ENCODE measurements around the gene EMP2.
"Not testable (repeated sequence)": the region's sequence is repeated elsewhere in the genome, so short reads cannot be mapped to it uniquely, and the experiment has no call there.

The EMP2 gene

GRCh38 chr16:10579965-10580882 lies at the start of gene EMP2:
TSS of gene EMP2 (minus strand) at chr16:10580598. CDS start at chr16:10547617, 32,981 bp downstream.
- peak within 1 kb of the TSS; percentile 79 to 84 for H3K4me3 Mint-ChIP-seq
- DNase-seq = no peak
- no peaks in the 10 kb centered on the region for H3K9me3 Mint-ChIP-seq
- H3K27me3 Mint-ChIP-seq = peaks cover 55 to 61% of the 10 kb centered on the region in 2 donors
- ATAC-seq (replicated peaks) = peak; percentile 84 to 85
- H3K36me3 Mint-ChIP-seq = peaks cover 0 to 2% of the 10 kb centered on the region in 2 donors
- H3K27ac Mint-ChIP-seq = no peak within 1 kb of the TSS
- H3K4me1 Mint-ChIP-seq = peaks cover 9% of the 10 kb centered on the region in 2 donors

- Mint-ChIP-seq H3K4me3 (no peak overlapping the region), H3K9me3 (peaks cover 3% of the 10 kb centered on the region in 2 donors), H3K27ac (no peak overlapping the region), H3K4me1 (peaks cover 6 to 12% of the 10 kb centered on the region in 2 donors), H3K27me3 (peaks cover 22 to 28% of the 10 kb centered on the region in 2 donors), H3K36me3 (peaks cover 1 to 6% of the 10 kb centered on the region in 2 donors)
- ATAC-seq (replicated peaks) (peak; percentile 36 to 46), DNase-seq (no peak)
Observed at GRCh38 chr16:10629592-10629963, 49.2 kb upstream of the EMP2 start.

- Mint-ChIP-seq H3K4me1 (peaks cover 7 to 18% of the 10 kb centered on the region in 2 donors), H3K9me3 (no peaks in the 10 kb centered on the region), H3K36me3 (peaks cover 0 to 4% of the 10 kb centered on the region in 2 donors), H3K27me3 (peaks cover 10 to 11% of the 10 kb centered on the region in 2 donors), H3K27ac (no peak overlapping the region), H3K4me3 (no peak overlapping the region)
- no peak for DNase-seq
- ATAC-seq (replicated peaks) = peak; percentile 33 to 38
Observed at GRCh38 chr16:10625595-10626357, 45.4 kb upstream of the EMP2 start.

- Mint-ChIP-seq H3K4me1 (peaks cover 9 to 24% of the 10 kb centered on the region in 2 donors), H3K27me3 (peaks cover 19 to 20% of the 10 kb centered on the region in 2 donors), H3K27ac (no peak overlapping the region), H3K36me3 (peaks cover 0 to 4% of the 10 kb centered on the region in 2 donors), H3K4me3 (no peak overlapping the region), H3K9me3 (no peaks in the 10 kb centered on the region)
- ATAC-seq (replicated peaks) (no peak), DNase-seq (no peak)
Observed at GRCh38 chr16:10624527-10624926, 44.1 kb upstream of the EMP2 start.

- Mint-ChIP-seq H3K36me3 (peaks cover 0 to 4% of the 10 kb centered on the region in 2 donors), H3K27me3 (peaks cover 28 to 30% of the 10 kb centered on the region in 2 donors), H3K4me3 (no peak overlapping the region), H3K27ac (no peak overlapping the region), H3K4me1 (peaks cover 16 to 31% of the 10 kb centered on the region in 2 donors), H3K9me3 (no peaks in the 10 kb centered on the region)
- ATAC-seq (replicated peaks) (no peak), DNase-seq (no peak)
Observed at GRCh38 chr16:10623059-10623458, 42.7 kb upstream of the EMP2 start.

GRCh38 chr16:10622036-10622921 lies 41.9 kb upstream of the EMP2 start:
- no peaks in the 10 kb centered on the region for H3K9me3 Mint-ChIP-seq
- H3K4me3 Mint-ChIP-seq = no peak overlapping the region
- DNase-seq (no peak), ATAC-seq (replicated peaks) (no peak)
- peaks cover 31 to 35% of the 10 kb centered on the region in 2 donors for H3K27me3 Mint-ChIP-seq
- no peak overlapping the region for H3K27ac Mint-ChIP-seq
- peaks cover 16 to 31% of the 10 kb centered on the region in 2 donors for H3K4me1 Mint-ChIP-seq
- peaks cover 0 to 4% of the 10 kb centered on the region in 2 donors for H3K36me3 Mint-ChIP-seq

- not testable (repeated sequence) for H3K27ac Mint-ChIP-seq; H3K36me3 Mint-ChIP-seq; H3K9me3 Mint-ChIP-seq; H3K4me3 Mint-ChIP-seq; ATAC-seq (replicated peaks); DNase-seq
- H3K27me3 Mint-ChIP-seq = peaks cover 27 to 37% of the 10 kb centered on the region in 2 donors
- peaks cover 16 to 29% of the 10 kb centered on the region in 2 donors for H3K4me1 Mint-ChIP-seq
Observed at GRCh38 chr16:10621216-10621949, 41.0 kb upstream of the EMP2 start.

GRCh38 chr16:10620120-10620519 lies 39.7 kb upstream of the EMP2 start:
- H3K36me3 Mint-ChIP-seq = peaks cover 0 to 4% of the 10 kb centered on the region in 2 donors
- peaks cover 27 to 37% of the 10 kb centered on the region in 2 donors for H3K27me3 Mint-ChIP-seq
- H3K27ac Mint-ChIP-seq = no peak overlapping the region

GRCh38 chr16:10619271-10619849 lies 39.0 kb upstream of the EMP2 start:
- Mint-ChIP-seq H3K9me3 (no peaks in the 10 kb centered on the region), H3K27me3 (peaks cover 22 to 31% of the 10 kb centered on the region in 2 donors), H3K4me3 (peak overlapping the region; percentile 67 to 71), H3K36me3 (no peaks in the 10 kb centered on the region), H3K4me1 (peaks cover 12 to 26% of the 10 kb centered on the region in 2 donors), H3K27ac (peak overlapping the region; percentile 56)
- DNase-seq (peak; percentile 24), ATAC-seq (replicated peaks) (peak; percentile 91 to 92)

More at GRCh38 chr16:10620120-10620519, 39.7 kb upstream of the EMP2 start:
- ATAC-seq (replicated peaks) (no peak), DNase-seq (no peak)
- Mint-ChIP-seq H3K4me1 (peaks cover 12 to 18% of the 10 kb centered on the region in 2 donors), H3K4me3 (peak overlapping the region; percentile 67 to 71), H3K9me3 (no peaks in the 10 kb centered on the region)

- peaks cover 22 to 31% of the 10 kb centered on the region in 2 donors for H3K27me3 Mint-ChIP-seq
- H3K27ac Mint-ChIP-seq = no peak overlapping the region
- H3K4me3 Mint-ChIP-seq = no peak overlapping the region
- no peaks in the 10 kb centered on the region for H3K9me3 Mint-ChIP-seq
- no peak for DNase-seq
- peaks cover 17 to 28% of the 10 kb centered on the region in 2 donors for H3K4me1 Mint-ChIP-seq
- H3K36me3 Mint-ChIP-seq = no peaks in the 10 kb centered on the region
- ATAC-seq (replicated peaks) = no peak
Observed at GRCh38 chr16:10618710-10619209, 38.4 kb upstream of the EMP2 start.

GRCh38 chr16:10617662-10618420 lies 37.4 kb upstream of the EMP2 start:
- DNase-seq (no peak), ATAC-seq (replicated peaks) (no peak)
- Mint-ChIP-seq H3K4me3 (no peak overlapping the region), H3K27ac (no peak overlapping the region), H3K36me3 (no peaks in the 10 kb centered on the region), H3K27me3 (peaks cover 22 to 31% of the 10 kb centered on the region in 2 donors), H3K9me3 (no peaks in the 10 kb centered on the region), H3K4me1 (peaks cover 21 to 34% of the 10 kb centered on the region in 2 donors)

Data from stimulated activated naive B cell treated with anti-CD40 and anti-IgM and Interleukin-4, amounts not matched to agents 10 μg/mL and 1 μg/mL and 100 μg/mL, for 72 hours (primary cell).